Right lobe of liver (tissue), 6 donors: Measurements from ENCODE around the gene TMX1. TPM values are rescaled to one million over a fixed set of nuclear protein-coding genes. Genes with fewer than 3 reads are reported as not detected.
A peak's percentile ranks its signal among the peaks of the same experiment; 100 is the strongest.

Source experiments
- ATAC-seq, 4 donors: fragments of 200-7000 bp; cut with Tn5 transposase; one replicate each; pipeline ENCODE4 v1.9.1; 2020; ENCODE audit warnings: mild to moderate bottlenecking in 4 of 4, moderate library complexity in 4 of 4
- DNase-seq, 3 donors: peaks; one replicate each; pipeline ENCODE4 v3.0.0-alpha.2; 2020
- H3K27ac ChIP-seq, 3 donors: fragments of 200-600 bp; one replicate each; pipeline ENCODE4 v1.8.0; 2022
- H3K27me3 ChIP-seq, 2 donors: fragments of 200-600 bp; one replicate each; pipeline ENCODE4 v1.8.0; 2022
- H3K36me3 ChIP-seq, 4 donors: fragments of 200-600 bp; sonication (generic) in 1 of 4; one replicate each; pipeline versions ENCODE4 v1.5.1 to v1.8.0; 2017 to 2022; ENCODE audit warnings: control low read depth in 1 of 4
- H3K4me1 ChIP-seq, 4 donors: fragments of 200-600 bp; sonication (generic) in 1 of 4; one replicate each; pipeline versions ENCODE4 v1.5.1 to v1.8.0; 2017 to 2022; ENCODE audit warnings: control low read depth in 1 of 4
- H3K4me3 ChIP-seq, 3 donors: fragments of 200-600 bp; one replicate each; pipeline ENCODE4 v1.8.0; 2022
- H3K9me3 ChIP-seq, 4 donors: fragments of 200-600 bp; sonication (generic) in 1 of 4; one replicate each; pipeline versions ENCODE4 v1.5.1 to v1.8.0; 2017 to 2022; ENCODE audit warnings: control low read depth in 1 of 4
- CTCF ChIP-seq, 4 donors: fragments of 200-600 bp in 3 of 4; fragments of 450-650 bp in 1 of 4; IDR thresholded peaks; one replicate each; pipeline versions ENCODE4 v1.5.1 to v1.8.0; 2016 to 2022; ENCODE audit warnings: antibody characterized with exemption in 4 of 4, mild to moderate bottlenecking in 2 of 4
- POLR2A ChIP-seq: fragments of 450-650 bp; IDR thresholded peaks from one replicate; pipeline ENCODE4 v1.6.1; 2017; ENCODE audit warnings: antibody characterized with exemption, mild to moderate bottlenecking
- WGBS: methylation state at CpG from one replicate; pipeline ENCODE4 v1.1.6; 2018; ENCODE audit warnings: low coverage, low lambda C conversion rate; ENCODE audit not compliant: insufficient coverage; ENCODE audit errors: missing lambda C conversion rate; 5-methylcytosine and 5-hydroxymethylcytosine counted together
- intact Hi-C, 2 donors: fragments of 100-400 bp; cut with DNase I; formaldehyde crosslinking; loops; one replicate each; pipeline versions ENCODE4 v1.11.2 to v1.14.1; 2022
- total RNA-seq, 6 experiments: library from RNA; depleted of rRNA in 2 of 6; stranded (reverse); fragments of >200 nt in 2 of 6; fragmentation: NEBNext Ultra II Directional in 3 of 6; extraction: Animal tissue kit (Norgen Biotek cat#: 25700) in 3 of 6; gene quantifications; one replicate each; pipeline versions ENCODE4 v1.1.0 to v1.2.4, GENCODE V29; 2016 to 2023
- donor health status: DM: no; HTN: yes; CAD: no.
- donor health status: DM: no; HTN: no; CAD: no.
- donor health status: DM: no; HTN: no; CAD: no.
- donor health status: DM: no; HTN: yes; CAD: no.
- donor health status: DM: no; HTN: yes; CAD: no.

TMX1 gene
- total RNA-seq, 6 experiments from 2014 or later = 11.3 to 18.4 (median 17.0) TPM

DNA sequence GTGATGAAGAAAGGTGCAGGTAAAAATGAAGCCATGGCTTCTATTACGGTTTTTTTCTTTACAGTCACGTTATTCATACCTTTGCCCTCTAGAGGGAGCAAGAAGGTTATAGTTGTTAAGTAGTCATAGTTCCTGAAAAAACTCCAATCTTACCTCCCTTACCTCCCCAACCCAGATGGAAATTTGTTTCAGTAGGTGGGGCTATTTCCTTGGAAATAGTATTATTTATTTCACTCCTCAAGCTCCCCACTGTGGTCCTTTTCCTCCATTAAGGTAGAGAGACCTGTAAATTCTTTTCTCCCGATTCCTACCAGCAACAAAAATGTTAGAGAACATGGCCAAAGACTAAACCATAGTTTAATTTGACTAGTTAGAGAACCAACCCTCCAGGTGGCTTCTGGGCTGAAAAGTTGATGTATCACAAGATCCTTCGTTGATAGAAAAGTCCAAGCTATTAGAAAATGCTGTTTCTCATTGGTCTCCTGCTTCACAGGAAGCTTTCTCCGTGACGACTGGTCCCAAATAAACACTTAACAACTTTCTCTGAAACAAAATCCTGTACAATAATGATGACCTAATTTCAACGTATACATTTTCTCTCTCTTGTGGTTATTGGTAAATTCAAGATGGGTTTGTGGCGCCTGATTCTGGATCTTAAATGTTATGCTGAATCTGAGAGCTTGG is 43.5 kb downstream of the TMX1 start:
- Histone ChIP-seq H3K27me3 (no peaks in the 10 kb centered on the region), H3K9me3 (no peaks in the 10 kb centered on the region), H3K4me3 (no peak overlapping the region), H3K36me3 (no peaks in the 10 kb centered on the region), H3K27ac (no peak overlapping the region), H3K4me1 (no peaks in the 10 kb centered on the region)
- no peak for DNase-seq
- intact Hi-C loops = loop anchor here (5.0 to 10.0 kb wide), 2 partner anchors 491 to 494 kb away; no protein-coding TSS in a partner anchor
- peak; percentile 91 to 99 (median 93) for ATAC-seq
- TF ChIP-seq POLR2A (no peak), CTCF (IDR thresholded peaks at IDR 0.05) (peak; percentile 75 to 91 (median 78))
- 55% methylated on average over 8 of the region's 8 CpGs for WGBS

DNA sequence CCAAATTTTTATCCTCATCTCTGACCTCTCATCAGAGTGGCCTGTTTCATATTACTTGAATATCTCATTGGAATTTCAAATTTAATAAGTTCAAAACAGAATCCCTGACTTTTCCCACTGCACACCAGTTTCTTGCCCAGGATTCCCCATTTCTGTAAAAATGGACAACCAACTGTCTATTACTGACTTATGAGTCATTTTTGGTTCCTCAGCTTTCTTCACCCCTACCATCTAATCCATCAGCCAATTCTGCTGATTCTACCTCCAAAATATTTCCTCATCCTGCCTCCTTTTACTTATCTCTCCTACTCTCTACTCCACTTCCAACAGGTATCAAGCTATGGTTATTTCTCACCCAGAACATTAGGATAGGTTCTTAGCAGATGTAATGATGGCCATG is 44.2 kb downstream of the TMX1 start:
- H3K27ac ChIP-seq = no peak overlapping the region
- H3K4me3 ChIP-seq = no peak overlapping the region
- intact Hi-C loops = loop anchor here (5.0 to 10.0 kb wide), 2 partner anchors 491 to 493 kb away; no protein-coding TSS in a partner anchor
- DNase-seq = no peak
- H3K9me3 ChIP-seq = no peaks in the 10 kb centered on the region
- no peaks in the 10 kb centered on the region for H3K4me1 ChIP-seq
- H3K27me3 ChIP-seq = no peaks in the 10 kb centered on the region
- TF ChIP-seq CTCF (IDR thresholded peaks at IDR 0.05) (no peak), POLR2A (no peak)
- ATAC-seq = no peak
- no peaks in the 10 kb centered on the region for H3K36me3 ChIP-seq

DNA sequence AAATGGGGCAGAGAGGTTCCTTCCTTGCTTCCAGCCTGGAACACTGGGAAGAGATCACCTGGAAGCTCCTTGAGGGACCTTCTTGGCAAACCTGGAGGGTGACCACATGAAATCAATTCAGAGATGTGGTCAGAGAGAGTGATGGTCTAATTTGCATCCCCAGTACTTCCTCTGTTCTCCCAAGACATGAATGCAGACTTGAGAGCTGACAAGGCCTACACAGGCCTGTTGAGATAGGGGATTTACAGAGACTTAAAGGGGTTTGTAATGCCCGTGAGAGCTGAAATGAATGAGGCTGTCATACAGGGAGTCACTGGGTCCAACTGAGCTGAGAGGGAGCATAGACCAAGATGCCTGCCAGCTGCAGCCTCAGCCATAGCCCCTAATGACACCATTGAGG is 45.1 kb downstream of the TMX1 start:
- Histone ChIP-seq H3K4me3 (no peak overlapping the region), H3K4me1 (no peaks in the 10 kb centered on the region), H3K27ac (no peak overlapping the region), H3K27me3 (no peaks in the 10 kb centered on the region), H3K9me3 (no peaks in the 10 kb centered on the region), H3K36me3 (no peaks in the 10 kb centered on the region)
- WGBS = no CpG with 5 or more reads among the region's 1 CpG
- ATAC-seq (no peak), DNase-seq (no peak)
- no peak for TF ChIP-seq CTCF (IDR thresholded peaks at IDR 0.05)
- intact Hi-C loops = loop anchor here in 1 of 2 donors (10.0 kb wide), 1 partner anchor 490 kb away; no protein-coding TSS in a partner anchor

DNA sequence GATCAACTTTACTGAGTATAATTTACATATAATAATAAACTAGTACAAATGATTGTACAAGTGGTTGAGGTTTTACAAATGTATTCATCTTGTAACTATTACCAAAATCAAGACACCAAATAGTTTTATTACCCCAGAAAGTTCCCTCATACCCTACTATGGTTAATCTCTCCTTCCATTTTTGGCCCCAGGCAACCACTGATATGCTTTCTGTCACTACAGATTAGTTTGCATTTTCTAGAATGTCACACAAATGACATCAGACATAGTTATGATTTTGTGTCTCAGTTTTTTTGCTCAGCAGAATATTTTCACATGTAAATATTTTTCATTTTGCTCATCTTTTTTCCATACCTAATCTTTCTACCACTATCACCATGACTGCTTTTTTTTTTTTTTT is 49.1 kb downstream of the TMX1 start:
- ATAC-seq (no peak), DNase-seq (no peak)
- no peaks in the 10 kb centered on the region for H3K9me3 ChIP-seq
- intact Hi-C loops = loop anchor here in 1 of 2 donors (10.0 kb wide), 1 partner anchor 486 kb away; no protein-coding TSS in a partner anchor
- no peak overlapping the region for H3K27ac ChIP-seq
- TF ChIP-seq CTCF (IDR thresholded peaks at IDR 0.05) (no peak), POLR2A (no peak)
- H3K36me3 ChIP-seq = no peaks in the 10 kb centered on the region
- H3K27me3 ChIP-seq = no peaks in the 10 kb centered on the region
- H3K4me1 ChIP-seq = no peaks in the 10 kb centered on the region
- H3K4me3 ChIP-seq = no peak overlapping the region

DNA sequence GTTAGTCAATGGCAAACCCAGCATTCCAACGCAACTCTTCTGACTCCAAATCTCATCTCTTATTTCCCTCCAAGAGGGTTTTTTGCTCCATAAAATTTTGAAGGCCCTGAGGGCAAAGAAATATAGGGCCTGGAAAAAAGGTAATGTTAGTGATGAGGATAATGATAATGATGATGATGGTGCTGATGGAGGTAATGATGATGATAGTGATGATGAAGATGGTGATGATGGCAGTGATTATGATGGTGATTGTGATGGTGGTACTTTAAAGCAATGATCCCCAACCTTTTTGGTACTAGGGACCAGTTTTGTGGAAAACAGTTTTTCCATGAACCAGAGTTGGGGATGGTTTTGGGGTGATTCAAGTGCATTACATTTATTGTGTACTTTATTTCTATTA is 50.1 kb downstream of the TMX1 start:
- H3K4me3 ChIP-seq = no peak overlapping the region
- TF ChIP-seq CTCF (IDR thresholded peaks at IDR 0.05) (no peak), POLR2A (no peak)
- ATAC-seq = no peak
- no peaks in the 10 kb centered on the region for H3K36me3 ChIP-seq
- WGBS = 89% methylated on average over 1 of the region's 1 CpG
- no peaks in the 10 kb centered on the region for H3K9me3 ChIP-seq
- no peaks in the 10 kb centered on the region for H3K4me1 ChIP-seq
- H3K27ac ChIP-seq = no peak overlapping the region
- H3K27me3 ChIP-seq = no peaks in the 10 kb centered on the region
- intact Hi-C loops = no loop called here
- no peak for DNase-seq
